ENCODE data around the gene LTB4R2.

LTB4R2 gene

GRCh38 chr14:24309538-24310264, at the start of gene LTB4R2:
Gene LTB4R2 (plus strand): TSS chr14:24310140. CDS start chr14:24310665, 525 bp downstream.
- DNase-seq (ENCODE audit: insufficient read length, low spot score) (no peak), FAIRE-seq (no peak)

GRCh38 chr14:24260780-24261157, 49.2 kb upstream of the LTB4R2 start:
- DNase-seq (ENCODE audit: insufficient read length, low spot score): no peak
- no peak for FAIRE-seq

GRCh38 chr14:24261256-24261968, 48.5 kb upstream of the LTB4R2 start:
- no peak for FAIRE-seq
- DNase-seq (ENCODE audit: insufficient read length, low spot score): no peak

GRCh38 chr14:24261969-24262327, 48.0 kb upstream of the LTB4R2 start:
- FAIRE-seq: no peak
- DNase-seq (ENCODE audit: insufficient read length, low spot score): no peak

GRCh38 chr14:24262821-24263733, 46.9 kb upstream of the LTB4R2 start, which contains the start of gene TGM1:
Gene TGM1 (minus strand): TSS chr14:24263177. CDS start chr14:24262352, 825 bp downstream.
- no peak for DNase-seq (ENCODE audit: insufficient read length, low spot score)
- FAIRE-seq: no peak

- no peak for DNase-seq (ENCODE audit: insufficient read length, low spot score)
- no peak for FAIRE-seq
Measured at GRCh38 chr14:24263848-24264247, 46.1 kb upstream of the LTB4R2 start.

GRCh38 chr14:24264298-24264697, 45.6 kb upstream of the LTB4R2 start:
- DNase-seq (ENCODE audit: insufficient read length, low spot score) (no peak), FAIRE-seq (no peak)

- no peak for DNase-seq (ENCODE audit: insufficient read length, low spot score)
- FAIRE-seq: no peak
Measured at GRCh38 chr14:24266344-24267244, 43.3 kb upstream of the LTB4R2 start.

GRCh38 chr14:24267516-24267915, 42.4 kb upstream of the LTB4R2 start:
- no peak for FAIRE-seq
- no peak for DNase-seq (ENCODE audit: insufficient read length, low spot score)

GRCh38 chr14:24268225-24268624, 41.7 kb upstream of the LTB4R2 start:
- DNase-seq (ENCODE audit: insufficient read length, low spot score) (no peak), FAIRE-seq (no peak)

GRCh38 chr14:24269368-24269767, 40.6 kb upstream of the LTB4R2 start:
- DNase-seq (ENCODE audit: insufficient read length, low spot score): no peak
- no peak for FAIRE-seq

GRCh38 chr14:24269910-24270536, 39.9 kb upstream of the LTB4R2 start:
- FAIRE-seq (no peak), DNase-seq (ENCODE audit: insufficient read length, low spot score) (no peak)

- DNase-seq (ENCODE audit: insufficient read length, low spot score) (no peak), FAIRE-seq (no peak)
Measured at GRCh38 chr14:24270537-24271133, 39.3 kb upstream of the LTB4R2 start.

GRCh38 chr14:24271134-24271833, 38.7 kb upstream of the LTB4R2 start, which contains the start of gene RABGGTA:
Gene RABGGTA (minus strand): TSS chr14:24271597. CDS start chr14:24271115, 482 bp downstream.
- DNase-seq (ENCODE audit: insufficient read length, low spot score) (peak; percentile 91), FAIRE-seq (peak; percentile 82)

GRCh38 chr14:24271834-24272263, 38.1 kb upstream of the LTB4R2 start:
- no peak for DNase-seq (ENCODE audit: insufficient read length, low spot score)
- no peak for FAIRE-seq

- FAIRE-seq: no peak
Measured at GRCh38 chr14:24272467-24272866, 37.5 kb upstream of the LTB4R2 start.

GRCh38 chr14:24273422-24273998, 36.4 kb upstream of the LTB4R2 start:
- DNase-seq (ENCODE audit: insufficient read length, low spot score): no peak
- no peak for FAIRE-seq

More at GRCh38 chr14:24272467-24272866, 37.5 kb upstream of the LTB4R2 start:
- DNase-seq (ENCODE audit: insufficient read length, low spot score): no peak

GRCh38 chr14:24274101-24274543, 35.8 kb upstream of the LTB4R2 start:
- FAIRE-seq (peak; percentile 96), DNase-seq (ENCODE audit: insufficient read length, low spot score) (peak; percentile 60)

Measured in GM19239 (cell line).